Thymus (tissue), 11 donors: Measurements from ENCODE around the gene VCP. TPM values are rescaled to one million over a fixed set of nuclear protein-coding genes. Genes with fewer than 3 reads are reported as not detected.
A peak's percentile ranks its signal among the peaks of the same experiment; 100 is the strongest.

Source experiments
- DNase-seq, 9 donors: peaks; one replicate each; pipeline ENCODE4 v3.0.0-alpha.2; 2013; ENCODE audit warnings: low spot score in 9 of 9, low read depth in 6 of 9, missing footprints in 1 of 9
- H3K27ac ChIP-seq, 2 donors: one replicate each; pipeline ENCODE4 v1.5.1; 2013; ENCODE audit warnings: control low read depth in 1 of 2, low read depth in 1 of 2, low read length in 1 of 2, mild to moderate bottlenecking in 1 of 2, moderate library complexity in 1 of 2
- H3K27me3 ChIP-seq, 2 donors: one replicate each; pipeline ENCODE4 v1.5.1; 2013; ENCODE audit warnings: low read length in 1 of 2; ENCODE audit not compliant: control insufficient read depth in 2 of 2, insufficient read depth in 1 of 2
- H3K36me3 ChIP-seq, 2 donors: one replicate each; pipeline ENCODE4 v1.5.1; 2013; ENCODE audit warnings: low read length in 1 of 2, mild to moderate bottlenecking in 1 of 2, moderate library complexity in 1 of 2; ENCODE audit not compliant: control insufficient read depth in 2 of 2, insufficient read depth in 2 of 2
- H3K4me1 ChIP-seq, 2 donors: one replicate each; pipeline ENCODE4 v1.5.1; 2013; ENCODE audit warnings: low read length in 2 of 2; ENCODE audit not compliant: control insufficient read depth in 2 of 2, insufficient read depth in 2 of 2
- H3K4me3 ChIP-seq, 2 donors: one replicate each; pipeline ENCODE4 v1.5.1; 2013; ENCODE audit warnings: low read length in 2 of 2, control low read depth in 1 of 2, mild to moderate bottlenecking in 1 of 2
- H3K9me3 ChIP-seq, 2 donors: one replicate each; pipeline ENCODE4 v1.5.1; 2013; ENCODE audit warnings: low read length in 1 of 2, mild to moderate bottlenecking in 1 of 2; ENCODE audit not compliant: control insufficient read depth in 2 of 2, insufficient read depth in 1 of 2
- WGBS: extraction: QIAGEN DNeasy Blood & Tissue Kit; methylation state at CpG from one replicate; pipeline ENCODE4 v1.1.7; 2013; 5-methylcytosine and 5-hydroxymethylcytosine counted together
- polyA plus RNA-seq: library from polyadenylated mRNA; stranded (reverse); fragments of 200-250 nt; gene quantifications from one replicate; pipeline ENCODE4 v1.2.3, GENCODE V29; 2013
- total RNA-seq: library from RNA; stranded (reverse); fragments of 120-200 nt; gene quantifications from one replicate; pipeline ENCODE4 v1.2.4, GENCODE V29; 2013
- donor health status: healthy.

The VCP gene
- total and polyA plus RNA-seq, 2 donors, result 71.1 to 227 TPM

DNA sequence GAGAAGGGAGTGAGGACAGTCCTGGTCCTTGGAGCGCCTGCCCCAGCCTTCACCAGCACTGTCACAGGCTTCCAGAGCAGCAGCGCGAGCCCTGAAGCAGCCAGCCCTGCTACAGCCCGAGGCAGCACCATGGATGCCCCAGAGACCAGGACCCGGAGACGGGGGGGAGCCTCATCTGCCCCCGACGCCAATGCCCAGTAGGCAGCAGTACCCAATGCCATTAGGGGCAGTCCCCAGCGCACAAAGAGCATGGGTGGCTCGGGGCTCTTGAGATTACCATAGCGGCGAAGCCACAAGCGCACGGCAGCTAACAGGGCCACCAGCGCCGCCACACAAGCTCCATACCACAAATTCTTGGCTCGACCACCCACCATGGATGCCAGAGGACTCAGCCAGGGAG is 19.1 kb upstream of the VCP start:
- H3K27me3 ChIP-seq, result no peaks in the 10 kb centered on the region
- no peaks in the 10 kb centered on the region for H3K9me3 ChIP-seq
- H3K4me3 ChIP-seq, result no peak overlapping the region
- H3K27ac ChIP-seq, result no peak overlapping the region
- peaks cover 63 to 68% of the 10 kb centered on the region in 2 donors for H3K36me3 ChIP-seq
- 97% methylated on average over 17 of the region's 17 CpGs for WGBS
- DNase-seq, result no peak
- peaks cover 8 to 11% of the 10 kb centered on the region in 2 donors for H3K4me1 ChIP-seq

DNA sequence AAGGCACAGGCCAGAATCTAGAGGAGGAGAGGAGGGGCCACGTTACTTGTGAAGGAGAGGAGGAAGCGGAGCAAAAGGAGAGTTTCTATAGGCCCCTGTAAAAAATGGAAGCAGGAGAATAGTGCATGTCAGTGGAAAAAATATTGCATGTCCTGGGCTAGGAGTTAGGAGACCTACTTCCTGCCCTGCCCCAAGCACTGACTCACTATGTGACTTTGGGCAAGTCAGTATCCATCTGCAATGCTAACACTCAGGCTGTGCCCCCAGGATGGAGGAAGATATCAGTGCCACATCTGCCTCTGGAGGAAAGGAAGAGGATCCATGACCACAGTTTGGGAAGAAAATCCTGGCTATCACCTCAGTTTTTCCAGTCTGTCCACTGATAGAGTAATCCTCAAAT is 17.0 kb upstream of the VCP start:
- Histone ChIP-seq H3K27me3 (no peaks in the 10 kb centered on the region), H3K9me3 (no peaks in the 10 kb centered on the region), H3K4me1 (no peaks in the 10 kb centered on the region), H3K27ac (no peak overlapping the region), H3K36me3 (peaks cover 64 to 70% of the 10 kb centered on the region in 2 donors), H3K4me3 (no peak overlapping the region)
- WGBS, result 99% methylated on average over 2 of the region's 2 CpGs
- DNase-seq, result no peak

DNA sequence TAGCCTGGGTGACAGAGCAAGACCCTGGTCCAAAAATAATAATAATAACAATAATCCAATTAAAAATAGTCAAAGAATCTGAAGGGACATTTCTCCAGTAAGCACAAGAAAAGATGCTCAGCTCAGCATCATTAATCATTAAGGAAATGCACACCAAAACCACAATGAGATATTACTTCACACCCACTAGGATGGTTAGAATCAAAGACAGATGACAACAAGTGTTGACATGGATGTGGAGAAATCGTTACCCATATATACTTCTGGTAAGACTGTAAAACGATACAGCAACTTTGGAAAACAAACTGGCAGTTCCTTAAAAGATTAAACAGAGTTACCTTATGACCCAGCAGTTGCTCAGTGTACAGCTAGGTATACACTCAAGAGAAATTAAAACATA is 12.7 kb upstream of the VCP start:
- H3K4me1 ChIP-seq, result no peaks in the 10 kb centered on the region
- H3K27me3 ChIP-seq, result no peaks in the 10 kb centered on the region
- no peaks in the 10 kb centered on the region for H3K9me3 ChIP-seq
- no peak overlapping the region for H3K27ac ChIP-seq
- 94% methylated on average over 2 of the region's 2 CpGs for WGBS
- peaks cover 31 to 33% of the 10 kb centered on the region in 2 donors for H3K36me3 ChIP-seq
- H3K4me3 ChIP-seq, result no peak overlapping the region
- DNase-seq, result no peak

DNA sequence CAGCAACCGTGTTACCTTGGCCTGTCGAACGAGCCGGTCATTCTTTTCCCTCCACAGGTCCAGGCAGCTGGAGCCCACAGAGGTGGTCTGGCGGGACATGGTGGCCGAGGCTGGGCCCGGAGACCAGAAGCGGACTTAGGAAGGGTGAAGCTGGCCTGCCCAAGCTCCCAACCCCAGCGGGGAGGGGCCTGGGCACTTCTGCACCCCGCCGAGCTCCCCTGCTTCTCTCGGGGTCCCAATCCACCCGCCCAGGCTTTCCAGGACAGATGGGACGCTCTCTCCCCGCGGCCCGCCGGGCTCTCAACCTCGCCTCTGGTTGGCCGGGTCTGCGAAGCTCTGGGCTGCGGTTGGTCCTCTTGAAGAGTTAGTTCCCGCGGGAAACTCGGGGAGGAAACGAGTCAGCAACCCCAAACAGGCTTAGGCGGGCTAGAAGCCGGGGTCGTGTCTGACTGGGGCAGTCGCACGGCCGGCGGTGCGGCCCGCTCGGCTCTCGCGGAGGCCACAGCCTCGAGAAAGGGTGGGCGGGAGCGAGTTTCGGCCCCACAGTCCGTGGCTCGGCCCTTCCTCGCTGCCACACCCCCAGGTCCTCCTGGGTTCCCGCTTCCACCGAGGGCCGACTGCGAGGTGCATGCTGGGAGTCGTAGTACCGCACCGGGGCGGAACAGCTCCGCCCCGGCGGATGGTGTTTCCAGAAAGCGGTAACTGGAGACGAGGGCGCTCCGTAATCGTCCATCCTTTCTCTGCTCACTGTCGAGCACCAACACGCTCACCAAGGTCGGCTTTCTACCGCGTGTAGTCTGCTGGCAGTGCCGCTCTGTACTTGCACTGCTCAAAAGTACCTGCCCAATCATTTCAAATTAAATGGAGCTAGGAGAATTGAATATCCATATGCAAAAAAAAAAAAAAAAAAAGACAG is 7.3 kb upstream of the VCP start, which contains the start of gene FANCG:
TSS of gene FANCG (minus strand) at position 517 of the 916 bp plus-strand sequence. CDS start at position 99, 418 bp downstream.
- under 1% methylated on average over 67 of the region's 67 CpGs for WGBS
- DNase-seq, result peak; percentile 75 to 92 (median 80)
- H3K27ac ChIP-seq, result peak within 1 kb of the TSS; percentile 89 to 91
- no peaks in the 10 kb centered on the region for H3K9me3 ChIP-seq
- peaks cover 18 to 26% of the 10 kb centered on the region in 2 donors for H3K36me3 ChIP-seq
- peak within 1 kb of the TSS; percentile 70 to 86 for H3K4me3 ChIP-seq
- H3K27me3 ChIP-seq, result no peaks in the 10 kb centered on the region
- H3K4me1 ChIP-seq, result peaks cover 14 to 18% of the 10 kb centered on the region in 2 donors

DNA sequence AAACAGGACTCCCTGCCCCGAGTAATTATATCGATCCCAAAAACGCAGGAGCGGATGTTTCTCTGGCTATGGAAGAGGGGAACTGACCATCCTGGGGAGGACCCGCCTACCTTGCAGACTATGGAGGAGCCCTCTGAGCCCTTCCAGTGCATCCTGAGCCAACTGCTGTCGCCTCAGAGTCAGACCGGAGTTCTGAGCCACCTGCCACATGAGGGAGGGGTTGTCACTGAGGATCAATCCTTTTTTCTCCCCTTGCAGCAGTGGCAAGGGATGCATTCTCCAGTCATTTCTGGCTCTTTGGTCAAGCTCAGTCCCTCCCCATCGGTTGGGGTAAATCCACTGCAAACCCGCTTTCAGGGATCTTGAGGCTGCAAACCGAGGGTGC is 6.6 kb upstream of the VCP start:
- 6% methylated on average over 10 of the region's 10 CpGs for WGBS
- peaks cover 21 to 33% of the 10 kb centered on the region in 2 donors for H3K36me3 ChIP-seq
- no peaks in the 10 kb centered on the region for H3K9me3 ChIP-seq
- DNase-seq, result peak in 2 of 9 donors; percentile 14 to 31
- H3K27me3 ChIP-seq, result no peaks in the 10 kb centered on the region
- peak overlapping the region; percentile 89 to 91 for H3K27ac ChIP-seq
- H3K4me1 ChIP-seq, result peaks cover 14 to 18% of the 10 kb centered on the region in 2 donors
- H3K4me3 ChIP-seq, result peak overlapping the region; percentile 70 to 86

DNA sequence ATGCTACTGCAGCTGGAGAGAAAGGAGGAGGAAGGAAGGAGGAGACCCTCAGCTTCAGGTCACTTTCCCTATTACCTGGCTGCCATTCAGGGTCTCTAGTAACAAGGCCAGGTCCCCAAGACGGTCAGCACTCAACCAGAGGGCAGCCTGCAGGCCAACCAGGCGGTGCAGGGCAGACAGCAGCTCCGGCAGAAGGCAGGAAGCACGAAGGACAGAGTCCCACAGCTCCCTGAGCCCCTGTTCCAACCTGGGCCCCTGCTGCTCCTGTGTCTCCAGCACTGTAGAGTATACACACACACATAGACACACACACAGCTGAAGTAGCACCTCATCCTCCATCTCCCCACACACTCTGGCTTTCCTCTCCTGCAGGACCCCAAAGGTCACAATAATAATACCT is 5.6 kb upstream of the VCP start:
- Histone ChIP-seq H3K4me1 (peaks cover 14 to 22% of the 10 kb centered on the region in 2 donors), H3K4me3 (peak overlapping the region in 1 of 2 donors; percentile 86), H3K27ac (no peak overlapping the region), H3K27me3 (no peaks in the 10 kb centered on the region), H3K9me3 (no peaks in the 10 kb centered on the region), H3K36me3 (peaks cover 28 to 39% of the 10 kb centered on the region in 2 donors)
- DNase-seq, result no peak
- 93% methylated on average over 4 of the region's 4 CpGs for WGBS

DNA sequence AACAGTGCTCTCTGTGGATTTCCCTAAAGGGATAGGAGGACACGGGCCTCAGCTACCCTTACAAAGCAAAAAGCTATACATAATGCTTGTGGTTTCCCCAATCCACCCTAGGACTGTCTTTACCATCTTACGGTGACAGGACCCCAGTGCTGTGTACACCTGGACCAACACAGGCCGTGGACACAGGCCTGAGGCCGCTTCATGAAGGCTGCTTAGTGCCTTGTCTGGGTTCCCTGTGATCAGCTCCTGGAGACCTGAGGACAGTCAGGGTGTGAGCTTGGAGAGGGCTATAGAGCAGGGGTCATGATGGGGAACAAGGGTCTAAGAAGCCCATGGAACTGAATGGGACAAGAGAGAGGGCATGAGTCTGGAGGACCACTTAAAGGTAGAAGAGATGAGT is 4.4 kb upstream of the VCP start:
- peaks cover 14 to 26% of the 10 kb centered on the region in 2 donors for H3K4me1 ChIP-seq

GRCh38 chr9:35075358-35075757 is 2.9 kb upstream of the VCP start:
- no peak overlapping the region for H3K27ac ChIP-seq
- WGBS, result 99% methylated on average over 4 of the region's 4 CpGs
- no peak for DNase-seq
- no peak overlapping the region for H3K4me3 ChIP-seq
- H3K9me3 ChIP-seq, result no peaks in the 10 kb centered on the region
- H3K4me1 ChIP-seq, result peaks cover 18 to 32% of the 10 kb centered on the region in 2 donors
- no peaks in the 10 kb centered on the region for H3K27me3 ChIP-seq
- peaks cover 28 to 44% of the 10 kb centered on the region in 2 donors for H3K36me3 ChIP-seq

More for the DNA sequence above, 4.4 kb upstream of the VCP start:
- Histone ChIP-seq H3K27me3 (no peaks in the 10 kb centered on the region), H3K9me3 (no peaks in the 10 kb centered on the region), H3K36me3 (peaks cover 28 to 39% of the 10 kb centered on the region in 2 donors), H3K27ac (no peak overlapping the region), H3K4me3 (no peak overlapping the region)
- DNase-seq, result no peak
- WGBS, result 97% methylated on average over 4 of the region's 4 CpGs

GRCh38 chr9:35074791-35075190 is 2.4 kb upstream of the VCP start:
- Histone ChIP-seq H3K36me3 (peaks cover 29 to 49% of the 10 kb centered on the region in 2 donors), H3K9me3 (no peaks in the 10 kb centered on the region), H3K4me3 (no peak overlapping the region), H3K27me3 (no peaks in the 10 kb centered on the region), H3K4me1 (peaks cover 23 to 38% of the 10 kb centered on the region in 2 donors), H3K27ac (no peak overlapping the region)
- 98% methylated on average over 8 of the region's 8 CpGs for WGBS
- no peak for DNase-seq
